HG03439 (cell line): Measurements from ENCODE around the gene GCNT2.
"Not testable (repeated sequence)": the region's sequence is repeated elsewhere in the genome, so short reads cannot be mapped to it uniquely, and the experiment has no call there.

Experiments
- ATAC-seq: cut with Tn5 transposase; IDR thresholded peaks from one replicate; pipeline ENCODE4 v1.9.1; 2021; ENCODE audit warnings: mild to moderate bottlenecking, moderate library complexity; ENCODE audit not compliant: unreplicated experiment

GCNT2 gene

GRCh38 chr6:10599046-10599445 is 77.9 kb downstream of the GCNT2 start:
- ATAC-seq, result no peak

GRCh38 chr6:10600681-10601080 is 79.5 kb downstream of the GCNT2 start:
- not testable (repeated sequence) for ATAC-seq

- no peak for ATAC-seq
Measured at GRCh38 chr6:10603219-10603618, 82.1 kb downstream of the GCNT2 start.

GRCh38 chr6:10609038-10609437 is 87.9 kb downstream of the GCNT2 start:
- ATAC-seq, result no peak

GRCh38 chr6:10610289-10610688 is 89.1 kb downstream of the GCNT2 start:
- ATAC-seq, result no peak

GRCh38 chr6:10612161-10612560 is 91.0 kb downstream of the GCNT2 start:
- ATAC-seq, result no peak

- ATAC-seq, result no peak
Measured at GRCh38 chr6:10613077-10613476, 91.9 kb downstream of the GCNT2 start.

GRCh38 chr6:10613723-10614122 is 92.6 kb downstream of the GCNT2 start:
- ATAC-seq, result no peak

GRCh38 chr6:10615675-10616074 is 94.5 kb downstream of the GCNT2 start:
- ATAC-seq, result no peak

- ATAC-seq, result not testable (repeated sequence)
Measured at GRCh38 chr6:10616266-10616665, 95.1 kb downstream of the GCNT2 start.

GRCh38 chr6:10617008-10617696 is 96.0 kb downstream of the GCNT2 start:
- ATAC-seq, result no peak

- ATAC-seq, result no peak
Measured at GRCh38 chr6:10618409-10618808, 97.3 kb downstream of the GCNT2 start.

GRCh38 chr6:10621213-10621612 is 100.1 kb downstream of the GCNT2 start:
- ATAC-seq, result no peak

- no peak for ATAC-seq
Measured at GRCh38 chr6:10621847-10622246, 100.7 kb downstream of the GCNT2 start.

- no peak for ATAC-seq
Measured at GRCh38 chr6:10624836-10625235, 103.7 kb downstream of the GCNT2 start.

GRCh38 chr6:10626154-10626741 is 105.1 kb downstream of the GCNT2 start:
- ATAC-seq, result peak; percentile 83

- ATAC-seq, result no peak
Measured at GRCh38 chr6:10627800-10628199, 106.6 kb downstream of the GCNT2 start.

GRCh38 chr6:10630178-10630577 is 109.0 kb downstream of the GCNT2 start:
- no peak for ATAC-seq

GRCh38 chr6:10633216-10633615 is 112.1 kb downstream of the GCNT2 start:
- ATAC-seq, result no peak

- no peak for ATAC-seq
Measured at GRCh38 chr6:10640412-10640811, 119.3 kb downstream of the GCNT2 start.

- no peak for ATAC-seq
Measured at GRCh38 chr6:10641528-10641927, 120.4 kb downstream of the GCNT2 start.

GRCh38 chr6:10643201-10643651 is 122.1 kb downstream of the GCNT2 start:
- no peak for ATAC-seq

GRCh38 chr6:10644225-10644624 is 123.1 kb downstream of the GCNT2 start:
- ATAC-seq, result no peak
